Metanephros (tissue), 2 donors: Measurements from ENCODE around the gene SCEL. TPM values are rescaled to one million over a fixed set of nuclear protein-coding genes. Genes with fewer than 3 reads are reported as not detected.

Source experiments
- small RNA-seq: library from RNA; depleted of rRNA; stranded (forward); fragments of <200 nt; gene quantifications from one replicate; pipeline ENCODE3, GENCODE V24; 2014; ENCODE audit warnings: low replicate concordance
- total RNA-seq: library from RNA; depleted of rRNA; stranded (reverse); fragments of >200 nt; gene quantifications from one replicate; pipeline ENCODE4 v1.2.3, GENCODE V29; 2014

SCEL gene, protein sequence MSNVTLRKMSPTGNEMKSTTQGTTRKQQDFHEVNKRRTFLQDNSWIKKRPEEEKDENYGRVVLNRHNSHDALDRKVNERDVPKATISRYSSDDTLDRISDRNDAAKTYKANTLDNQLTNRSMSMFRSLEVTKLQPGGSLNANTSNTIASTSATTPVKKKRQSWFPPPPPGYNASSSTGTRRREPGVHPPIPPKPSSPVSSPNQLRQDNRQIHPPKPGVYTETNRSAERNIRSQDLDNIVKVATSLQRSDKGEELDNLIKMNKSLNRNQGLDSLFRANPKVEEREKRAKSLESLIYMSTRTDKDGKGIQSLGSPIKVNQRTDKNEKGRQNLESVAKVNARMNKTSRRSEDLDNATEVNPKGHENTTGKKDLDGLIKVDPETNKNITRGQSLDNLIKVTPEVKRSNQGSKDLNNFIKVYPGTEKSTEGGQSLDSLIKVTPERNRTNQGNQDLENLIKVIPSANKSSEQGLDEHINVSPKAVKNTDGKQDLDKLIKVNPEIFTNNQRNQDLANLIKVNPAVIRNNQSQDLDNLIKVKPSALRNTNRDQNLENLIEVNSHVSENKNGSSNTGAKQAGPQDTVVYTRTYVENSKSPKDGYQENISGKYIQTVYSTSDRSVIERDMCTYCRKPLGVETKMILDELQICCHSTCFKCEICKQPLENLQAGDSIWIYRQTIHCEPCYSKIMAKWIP
- not detected for total RNA-seq

DNA sequence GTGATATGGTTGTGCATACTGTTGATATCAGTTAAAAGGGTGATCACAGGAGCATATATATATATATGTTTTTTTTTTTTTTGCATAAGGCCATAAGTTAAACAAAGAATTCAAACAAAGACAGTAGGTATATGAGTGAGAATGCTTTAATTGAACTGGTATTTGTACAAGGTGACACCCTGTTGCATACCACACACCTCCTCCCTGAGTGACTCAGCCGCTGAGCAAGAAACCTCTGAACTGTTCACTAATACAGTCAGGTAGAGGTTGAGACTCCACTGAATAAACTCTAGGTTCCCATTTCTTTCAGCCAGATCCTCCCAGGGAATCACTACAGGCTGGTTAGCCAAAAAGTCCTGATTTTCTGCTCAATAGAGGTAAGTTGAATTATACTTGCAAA lies at the start of gene SCEL:
Gene SCEL, plus strand, starts transcription at position 259 of the 400 bp plus-strand sequence. CDS start 20,170 bp downstream, outside the sequence.

Small RNAs within 50 kb of the gene (small RNA-seq; reads per million reads assigned to genes)
- not detected for gene RNY3P7
- gene SPTLC1P5: not detected

Other genes with a start within 250 kb of the SCEL start
- gene MYCBP2, start 208.6 kb upstream of the SCEL start, total RNA-seq: 91.4 TPM
- 14.8 TPM for gene SLAIN1, start 162.0 kb downstream of the SCEL start, total RNA-seq